HEK293T (cell line): ENCODE measurements around the gene USO1.

Source experiments
- ELF4 ChIP-seq: fragments of 450-650 bp; IDR thresholded peaks from 2 replicates; pipeline ENCODE4 v1.6.1; 2017; ENCODE audit warnings: antibody characterized with exemption
- FOXM1 ChIP-seq: fragments of 450-650 bp; IDR thresholded peaks from 2 replicates; pipeline ENCODE4 v1.6.1; 2017; ENCODE audit warnings: mild to moderate bottlenecking, borderline replicate concordance
- SP1 ChIP-seq: fragments of 450-650 bp; IDR thresholded peaks from 2 replicates; pipeline ENCODE4 v1.6.1; 2017
- SUZ12 ChIP-seq: fragments of 450-650 bp; IDR thresholded peaks from 2 replicates; pipeline ENCODE4 v1.6.1; 2016; ENCODE audit warnings: mild to moderate bottlenecking
- TARDBP ChIP-seq: fragments of 450-650 bp; IDR thresholded peaks from 2 replicates; pipeline ENCODE4 v1.6.1; 2016
- TF ChIP-seq, protein P1 (sequence below): fragments of 450-650 bp; IDR thresholded peaks from 2 replicates; pipeline ENCODE4 v1.6.1; 2016

DNA sequence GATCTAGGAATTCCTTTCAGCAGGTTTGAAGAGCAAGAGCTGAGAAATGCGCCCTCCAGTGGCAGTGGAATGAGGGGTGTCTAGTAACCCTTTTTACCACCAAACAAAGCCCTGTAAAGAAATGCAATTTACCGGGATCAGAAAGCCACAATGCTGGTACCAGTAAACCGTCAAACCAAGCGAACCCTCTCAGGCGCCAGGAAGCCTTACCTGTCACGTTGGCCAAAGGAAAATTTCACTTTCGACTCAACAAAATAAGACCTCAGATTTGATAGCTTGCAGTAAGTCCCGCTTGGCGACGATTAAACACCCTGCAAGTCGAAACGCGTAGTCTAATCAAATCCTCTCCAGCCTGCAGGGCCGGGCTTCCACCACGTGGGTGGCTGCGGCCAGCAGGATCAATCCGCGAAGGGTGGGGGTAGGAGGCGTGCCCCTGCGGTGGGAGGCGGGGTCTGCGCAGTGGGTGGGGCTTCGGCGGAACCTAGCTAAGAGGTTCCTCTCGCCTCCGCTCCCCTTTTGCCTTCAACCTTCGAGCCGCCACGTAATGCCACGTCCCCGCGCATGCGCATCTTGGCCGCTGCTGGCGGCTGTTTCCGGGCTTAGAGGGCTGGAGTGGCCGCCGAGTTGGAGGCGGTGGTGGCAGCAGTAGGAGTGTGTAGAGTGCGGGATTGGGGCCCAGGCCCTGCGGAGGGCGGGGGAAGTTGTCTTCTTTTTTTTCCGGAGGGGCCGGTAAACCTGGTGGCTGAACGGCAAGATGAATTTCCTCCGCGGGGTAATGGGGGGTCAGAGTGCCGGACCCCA lies at the start of gene USO1:
- TF ChIP-seq ELF4 (peak; percentile 62; the same call in 1 of the 2 replicates), TARDBP (no peak), FOXM1 (no peak), SUZ12 (no peak), SP1 (no peak)
- TF ChIP-seq, protein P1, sequence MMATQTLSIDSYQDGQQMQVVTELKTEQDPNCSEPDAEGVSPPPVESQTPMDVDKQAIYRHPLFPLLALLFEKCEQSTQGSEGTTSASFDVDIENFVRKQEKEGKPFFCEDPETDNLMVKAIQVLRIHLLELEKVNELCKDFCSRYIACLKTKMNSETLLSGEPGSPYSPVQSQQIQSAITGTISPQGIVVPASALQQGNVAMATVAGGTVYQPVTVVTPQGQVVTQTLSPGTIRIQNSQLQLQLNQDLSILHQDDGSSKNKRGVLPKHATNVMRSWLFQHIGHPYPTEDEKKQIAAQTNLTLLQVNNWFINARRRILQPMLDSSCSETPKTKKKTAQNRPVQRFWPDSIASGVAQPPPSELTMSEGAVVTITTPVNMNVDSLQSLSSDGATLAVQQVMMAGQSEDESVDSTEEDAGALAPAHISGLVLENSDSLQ, result no peak
